SU-DHL-6 (cell line): ENCODE measurements around the gene CEACAM20.

ENCODE experiments used
- CTCF ChIP-seq: fragments of 200-600 bp; sonication (generic); IDR thresholded peaks from one replicate; pipeline ENCODE4 v1.5.1; 2017; ENCODE audit warnings: antibody characterized with exemption, mild to moderate bottlenecking, low read length, moderate library complexity; ENCODE audit not compliant: insufficient read depth, poor library complexity, severe bottlenecking
- EZH2phosphoT487 ChIP-seq: fragments of 200-600 bp; sonication (generic), shearing (Covaris generic); conservative IDR thresholded peaks from 2 replicates; pipeline ENCODE4 v1.6.1; 2018; ENCODE audit warnings: mild to moderate bottlenecking, antibody characterized with exemption, low read length, moderate library complexity, mixed read lengths

- TF ChIP-seq CTCF, result no peak
- TF ChIP-seq EZH2phosphoT487, result no peak
These were observed 28.5 kb upstream of the CEACAM20 start for GRCh38 chr19:44557933-44558332.
